HepG2 (cell line): ENCODE results near the gene ZBTB26. TPM values are rescaled to one million over a fixed set of nuclear protein-coding genes. Genes with fewer than 3 reads are reported as not detected.

Experiments
- ELF1 ChIP-seq: sonication (generic); formaldehyde crosslinking; IDR thresholded peaks from 2 replicates; pipeline ENCODE4 v1.4.0; 2020; ENCODE audit warnings: missing genetic modification reagents
- ETV5 ChIP-seq: IDR thresholded peaks from 2 replicates; pipeline ENCODE4 v1.6.1; 2018; ENCODE audit warnings: missing biosample characterization, missing genetic modification reagents, inconsistent platforms, borderline replicate concordance
- HNRNPK ChIP-seq: fragments of 200-400 bp; formaldehyde crosslinking; IDR thresholded peaks from 2 replicates; pipeline ENCODE4 v1.6.1; 2018; ENCODE audit warnings: low read length, low read depth, moderate library complexity, mild to moderate bottlenecking; ENCODE audit not compliant: poor library complexity, severe bottlenecking
- MYNN ChIP-seq: sonication (generic); formaldehyde crosslinking; IDR thresholded peaks from 2 replicates; pipeline ENCODE4 v1.4.0; 2020; ENCODE audit warnings: mild to moderate bottlenecking, low read depth, missing genetic modification reagents
- POLR2AphosphoS2 ChIP-seq: IDR thresholded peaks from 2 replicates; pipeline ENCODE4 v1.6.1; 2011; ENCODE audit warnings: low read depth, low read length, improper control_type of control experiment
- SCMH1 ChIP-seq: sonication (generic); formaldehyde crosslinking; IDR thresholded peaks from 2 replicates; pipeline ENCODE4 v1.9.0; 2021; ENCODE audit warnings: missing genetic modification reagents, mild to moderate bottlenecking, borderline replicate concordance
- SYNCRIP ChIP-seq: fragments of 200-400 bp; formaldehyde crosslinking; IDR thresholded peaks from 2 replicates; pipeline ENCODE4 v1.6.1; 2018; ENCODE audit warnings: mild to moderate bottlenecking, low read depth, low read length; ENCODE audit not compliant: insufficient read depth
- TBX3 ChIP-seq: fragments of 450-650 bp; IDR thresholded peaks from 2 replicates; pipeline ENCODE4 v1.6.1; 2017; ENCODE audit warnings: antibody characterized with exemption, mild to moderate bottlenecking, inconsistent platforms, borderline replicate concordance
- U2AF1 ChIP-seq: fragments of 200-400 bp; formaldehyde crosslinking; optimal IDR thresholded peaks from 2 replicates; pipeline ENCODE3; 2017; ENCODE audit warnings: mild to moderate bottlenecking, low read depth, low read length
- ZNF605 ChIP-seq: sonication (generic); formaldehyde crosslinking; IDR thresholded peaks from 2 replicates; pipeline ENCODE4 v1.8.0; 2022; ENCODE audit warnings: mild to moderate bottlenecking, missing genetic modification reagents
- ZZZ3 ChIP-seq: sonication (generic); formaldehyde crosslinking; IDR thresholded peaks from 2 replicates; pipeline ENCODE4 v1.4.0; 2020; ENCODE audit warnings: missing genetic modification reagents, mild to moderate bottlenecking, borderline replicate concordance
- polyA plus RNA-seq, 8 experiments: library from polyadenylated mRNA; depleted of rRNA in 3 of 8; stranded (reverse) in 7 of 8; unstranded in 1 of 8; fragments of >200 nt; fragmentation: Illumina TruSeq in 4 of 8; extraction: Trizol in 4 of 8; gene quantifications; 2 replicates each; pipeline versions ENCODE4 v1.2.1 to v1.2.3, GENCODE V29; 2011 to 2016; ENCODE audit warnings: low read depth in 4 of 8, missing spikeins in 1 of 8, mixed read lengths in 1 of 8; ENCODE audit not compliant: insufficient read depth in 1 of 8
- total RNA-seq, 5 experiments: library from RNA; depleted of rRNA; stranded (reverse); fragments of >200 nt; fragmentation: Illumina TruSeq; extraction: Trizol; gene quantifications; 2 replicates each; pipeline ENCODE4 v1.2.3, GENCODE V29; 2016; ENCODE audit warnings: low read depth in 1 of 5
- TF ChIP-seq, protein P1 (sequence below): sonication (generic); formaldehyde crosslinking; IDR thresholded peaks from 2 replicates; pipeline ENCODE4 v1.4.0; 2020; ENCODE audit warnings: missing genetic modification reagents
- TF ChIP-seq, protein P2 (sequence below), 2 experiments: sonication (generic) in 1 of 2; formaldehyde crosslinking in 1 of 2; IDR thresholded peaks; 2 replicates each; pipeline versions ENCODE4 v1.6.1 to v1.9.0; 2014 to 2022; ENCODE audit warnings: antibody characterized with exemption in 1 of 2, borderline replicate concordance in 1 of 2, inconsistent platforms in 1 of 2, low read depth in 1 of 2, missing genetic modification reagents in 1 of 2
- TF ChIP-seq, protein P3 (sequence below): sonication (generic); formaldehyde crosslinking; IDR thresholded peaks from 2 replicates; pipeline ENCODE4 v1.4.0; 2020; ENCODE audit warnings: mild to moderate bottlenecking, missing genetic modification reagents
- TF ChIP-seq, protein P4 (sequence below): sonication (generic); formaldehyde crosslinking; IDR thresholded peaks from 2 replicates; pipeline ENCODE4 v1.5.0; 2020; ENCODE audit warnings: mild to moderate bottlenecking, missing genetic modification reagents

ZBTB26 gene
- total and polyA plus RNA-seq, 2 of the 13 experiments (the other 11 are each of a cell fraction or from before 2014, with no cell fraction given), result 4.5 to 8.6 TPM

DNA sequence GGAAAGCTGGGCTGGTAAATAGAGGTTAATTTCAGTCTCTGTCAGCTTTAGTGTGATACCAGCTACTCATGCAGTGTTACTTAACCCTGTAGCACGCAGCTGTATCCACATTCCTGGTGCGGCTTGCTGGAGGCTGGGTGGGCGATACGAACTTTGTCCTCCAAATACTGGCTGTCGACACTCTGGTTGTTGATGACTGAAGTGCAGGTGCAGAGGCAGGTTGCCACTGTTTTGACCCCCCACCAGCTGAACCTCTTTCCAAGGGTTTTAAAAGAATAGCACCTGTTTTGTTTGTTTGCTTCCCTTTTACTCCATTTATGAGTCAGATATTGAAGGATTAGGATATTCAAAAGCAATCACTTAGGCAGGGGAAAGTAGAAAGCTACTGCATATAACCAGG is 5.2 kb upstream of the ZBTB26 start (continued):
- TF ChIP-seq MYNN (CRISPR knock-in tag), result no peak
- TF ChIP-seq, protein P1, sequence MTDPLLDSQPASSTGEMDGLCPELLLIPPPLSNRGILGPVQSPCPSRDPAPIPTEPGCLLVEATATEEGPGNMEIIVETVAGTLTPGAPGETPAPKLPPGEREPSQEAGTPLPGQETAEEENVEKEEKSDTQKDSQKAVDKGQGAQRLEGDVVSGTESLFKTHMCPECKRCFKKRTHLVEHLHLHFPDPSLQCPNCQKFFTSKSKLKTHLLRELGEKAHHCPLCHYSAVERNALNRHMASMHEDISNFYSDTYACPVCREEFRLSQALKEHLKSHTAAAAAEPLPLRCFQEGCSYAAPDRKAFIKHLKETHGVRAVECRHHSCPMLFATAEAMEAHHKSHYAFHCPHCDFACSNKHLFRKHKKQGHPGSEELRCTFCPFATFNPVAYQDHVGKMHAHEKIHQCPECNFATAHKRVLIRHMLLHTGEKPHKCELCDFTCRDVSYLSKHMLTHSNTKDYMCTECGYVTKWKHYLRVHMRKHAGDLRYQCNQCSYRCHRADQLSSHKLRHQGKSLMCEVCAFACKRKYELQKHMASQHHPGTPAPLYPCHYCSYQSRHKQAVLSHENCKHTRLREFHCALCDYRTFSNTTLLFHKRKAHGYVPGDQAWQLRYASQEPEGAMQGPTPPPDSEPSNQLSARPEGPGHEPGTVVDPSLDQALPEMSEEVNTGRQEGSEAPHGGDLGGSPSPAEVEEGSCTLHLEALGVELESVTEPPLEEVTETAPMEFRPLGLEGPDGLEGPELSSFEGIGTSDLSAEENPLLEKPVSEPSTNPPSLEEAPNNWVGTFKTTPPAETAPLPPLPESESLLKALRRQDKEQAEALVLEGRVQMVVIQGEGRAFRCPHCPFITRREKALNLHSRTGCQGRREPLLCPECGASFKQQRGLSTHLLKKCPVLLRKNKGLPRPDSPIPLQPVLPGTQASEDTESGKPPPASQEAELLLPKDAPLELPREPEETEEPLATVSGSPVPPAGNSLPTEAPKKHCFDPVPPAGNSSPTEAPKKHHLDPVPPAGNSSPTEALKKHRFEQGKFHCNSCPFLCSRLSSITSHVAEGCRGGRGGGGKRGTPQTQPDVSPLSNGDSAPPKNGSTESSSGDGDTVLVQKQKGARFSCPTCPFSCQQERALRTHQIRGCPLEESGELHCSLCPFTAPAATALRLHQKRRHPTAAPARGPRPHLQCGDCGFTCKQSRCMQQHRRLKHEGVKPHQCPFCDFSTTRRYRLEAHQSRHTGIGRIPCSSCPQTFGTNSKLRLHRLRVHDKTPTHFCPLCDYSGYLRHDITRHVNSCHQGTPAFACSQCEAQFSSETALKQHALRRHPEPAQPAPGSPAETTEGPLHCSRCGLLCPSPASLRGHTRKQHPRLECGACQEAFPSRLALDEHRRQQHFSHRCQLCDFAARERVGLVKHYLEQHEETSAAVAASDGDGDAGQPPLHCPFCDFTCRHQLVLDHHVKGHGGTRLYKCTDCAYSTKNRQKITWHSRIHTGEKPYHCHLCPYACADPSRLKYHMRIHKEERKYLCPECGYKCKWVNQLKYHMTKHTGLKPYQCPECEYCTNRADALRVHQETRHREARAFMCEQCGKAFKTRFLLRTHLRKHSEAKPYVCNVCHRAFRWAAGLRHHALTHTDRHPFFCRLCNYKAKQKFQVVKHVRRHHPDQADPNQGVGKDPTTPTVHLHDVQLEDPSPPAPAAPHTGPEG (CRISPR knock-in tag), result no peak
- TF ChIP-seq ELF1 (CRISPR knock-in tag), result no peak
- no peak for TF ChIP-seq SCMH1 (CRISPR knock-in tag)
- TF ChIP-seq, protein P2, sequence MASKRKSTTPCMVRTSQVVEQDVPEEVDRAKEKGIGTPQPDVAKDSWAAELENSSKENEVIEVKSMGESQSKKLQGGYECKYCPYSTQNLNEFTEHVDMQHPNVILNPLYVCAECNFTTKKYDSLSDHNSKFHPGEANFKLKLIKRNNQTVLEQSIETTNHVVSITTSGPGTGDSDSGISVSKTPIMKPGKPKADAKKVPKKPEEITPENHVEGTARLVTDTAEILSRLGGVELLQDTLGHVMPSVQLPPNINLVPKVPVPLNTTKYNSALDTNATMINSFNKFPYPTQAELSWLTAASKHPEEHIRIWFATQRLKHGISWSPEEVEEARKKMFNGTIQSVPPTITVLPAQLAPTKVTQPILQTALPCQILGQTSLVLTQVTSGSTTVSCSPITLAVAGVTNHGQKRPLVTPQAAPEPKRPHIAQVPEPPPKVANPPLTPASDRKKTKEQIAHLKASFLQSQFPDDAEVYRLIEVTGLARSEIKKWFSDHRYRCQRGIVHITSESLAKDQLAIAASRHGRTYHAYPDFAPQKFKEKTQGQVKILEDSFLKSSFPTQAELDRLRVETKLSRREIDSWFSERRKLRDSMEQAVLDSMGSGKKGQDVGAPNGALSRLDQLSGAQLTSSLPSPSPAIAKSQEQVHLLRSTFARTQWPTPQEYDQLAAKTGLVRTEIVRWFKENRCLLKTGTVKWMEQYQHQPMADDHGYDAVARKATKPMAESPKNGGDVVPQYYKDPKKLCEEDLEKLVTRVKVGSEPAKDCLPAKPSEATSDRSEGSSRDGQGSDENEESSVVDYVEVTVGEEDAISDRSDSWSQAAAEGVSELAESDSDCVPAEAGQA (IDR thresholded peaks at IDR 0.05; ENCODE audit: low read depth), result no peak
- TF ChIP-seq, protein P2 (CRISPR knock-in tag; IDR thresholded peaks at IDR 0.05; ENCODE audit: borderline replicate concordance), result no peak
- TF ChIP-seq, protein P3, sequence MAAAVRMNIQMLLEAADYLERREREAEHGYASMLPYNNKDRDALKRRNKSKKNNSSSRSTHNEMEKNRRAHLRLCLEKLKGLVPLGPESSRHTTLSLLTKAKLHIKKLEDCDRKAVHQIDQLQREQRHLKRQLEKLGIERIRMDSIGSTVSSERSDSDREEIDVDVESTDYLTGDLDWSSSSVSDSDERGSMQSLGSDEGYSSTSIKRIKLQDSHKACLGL (CRISPR knock-in tag), result no peak
- TF ChIP-seq TBX3, result peak; percentile 59; the same call in 1 of the 2 replicates
- 0 out of 2 replicates have a peak, but pooled peaks have one; percentile 37 for TF ChIP-seq ZNF605 (CRISPR knock-in tag)
- TF ChIP-seq ETV5 (CRISPR knock-in tag), result peak; percentile 33; the same call in 1 of the 2 replicates
- TF ChIP-seq, protein P4, sequence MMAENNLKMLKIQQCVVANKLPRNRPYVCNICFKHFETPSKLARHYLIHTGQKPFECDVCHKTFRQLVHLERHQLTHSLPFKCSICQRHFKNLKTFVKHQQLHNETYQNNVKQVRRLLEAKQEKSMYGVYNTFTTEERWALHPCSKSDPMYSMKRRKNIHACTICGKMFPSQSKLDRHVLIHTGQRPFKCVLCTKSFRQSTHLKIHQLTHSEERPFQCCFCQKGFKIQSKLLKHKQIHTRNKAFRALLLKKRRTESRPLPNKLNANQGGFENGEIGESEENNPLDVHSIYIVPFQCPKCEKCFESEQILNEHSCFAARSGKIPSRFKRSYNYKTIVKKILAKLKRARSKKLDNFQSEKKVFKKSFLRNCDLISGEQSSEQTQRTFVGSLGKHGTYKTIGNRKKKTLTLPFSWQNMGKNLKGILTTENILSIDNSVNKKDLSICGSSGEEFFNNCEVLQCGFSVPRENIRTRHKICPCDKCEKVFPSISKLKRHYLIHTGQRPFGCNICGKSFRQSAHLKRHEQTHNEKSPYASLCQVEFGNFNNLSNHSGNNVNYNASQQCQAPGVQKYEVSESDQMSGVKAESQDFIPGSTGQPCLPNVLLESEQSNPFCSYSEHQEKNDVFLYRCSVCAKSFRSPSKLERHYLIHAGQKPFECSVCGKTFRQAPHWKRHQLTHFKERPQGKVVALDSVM (CRISPR knock-in tag), result peak; percentile 32; the same call in 1 of the 2 replicates
- TF ChIP-seq HNRNPK, result no peak
- no peak for TF ChIP-seq U2AF1
- TF ChIP-seq SYNCRIP, result no peak
- no peak for TF ChIP-seq POLR2AphosphoS2
- no peak for TF ChIP-seq ZZZ3 (CRISPR knock-in tag)
